ENCODE measurements around the gene RALGPS1. TPM values are rescaled to one million over a fixed set of nuclear protein-coding genes. Genes with fewer than 3 reads are reported as not detected.

RALGPS1 gene
- total and polyA plus RNA-seq, 2 of the 13 experiments (the other 11 are each of a cell fraction or from before 2014, with no cell fraction given) = 3.7 to 6.5 TPM

- peak; percentile 81 for TF ChIP-seq AHDC1 (CRISPR knock-in tag; IDR thresholded peaks at IDR 0.05; ENCODE audit: borderline replicate concordance)
- peak; percentile 2; the same call in 1 of the 2 replicates for TF ChIP-seq ZNF652 (CRISPR knock-in tag; IDR thresholded peaks at IDR 0.05; ENCODE audit: borderline replicate concordance, low read depth)
- no peak for TF ChIP-seq ATRX (CRISPR knock-in tag; IDR thresholded peaks at IDR 0.05; ENCODE audit: borderline replicate concordance)
- TF ChIP-seq ZNF800 (CRISPR knock-in tag; IDR thresholded peaks at IDR 0.05) = no peak
- 0 out of 2 replicates have a peak, but pooled peaks have one; percentile 30 for TF ChIP-seq SOX13 (IDR thresholded peaks at IDR 0.05)
- TF ChIP-seq SOX13 (CRISPR knock-in tag; conservative IDR thresholded peaks at IDR 0.05 in 1 of 2, IDR thresholded peaks at IDR 0.05 in 1 of 2) = no peak
- no peak for TF ChIP-seq ZNF607 (CRISPR knock-in tag; IDR thresholded peaks at IDR 0.05; ENCODE audit: borderline replicate concordance)
- TF ChIP-seq ZNF670 (CRISPR knock-in tag; IDR thresholded peaks at IDR 0.05; ENCODE audit: borderline replicate concordance) = 0 out of 2 replicates have a peak, but pooled peaks have one; percentile 54
- peak; percentile 44; the same call in 1 of the 2 replicates for TF ChIP-seq MEF2D (CRISPR knock-in tag; IDR thresholded peaks at IDR 0.05)
- no peak for TF ChIP-seq ZNF101 (CRISPR knock-in tag; IDR thresholded peaks at IDR 0.05; ENCODE audit: borderline replicate concordance, low read depth)
- TF ChIP-seq PPARG (CRISPR knock-in tag; conservative IDR thresholded peaks at IDR 0.05) = peak; percentile 97
- TF ChIP-seq CHD4 (IDR thresholded peaks at IDR 0.05; ENCODE audit: borderline replicate concordance, low read length) = no peak
- no peak for TF ChIP-seq CREB1 (IDR thresholded peaks at IDR 0.05)
- TF ChIP-seq CREB1 (CRISPR knock-in tag; IDR thresholded peaks at IDR 0.05) = no peak
- no peak for TF ChIP-seq ONECUT2 (CRISPR knock-in tag; IDR thresholded peaks at IDR 0.05)
- peak; percentile 26 for TF ChIP-seq NR2F6 (IDR thresholded peaks at IDR 0.05)
- TF ChIP-seq NR2F6 (CRISPR knock-in tag; IDR thresholded peaks at IDR 0.05) = no peak
- peak; percentile 37; the same call in 1 of the 2 replicates for TF ChIP-seq NFIC (IDR thresholded peaks at IDR 0.05; ENCODE audit: low read length)
- no peak for TF ChIP-seq ZNF816 (CRISPR knock-in tag; IDR thresholded peaks at IDR 0.05; ENCODE audit: borderline replicate concordance)
- TF ChIP-seq PREB (CRISPR knock-in tag; IDR thresholded peaks at IDR 0.05) = no peak
- peak; percentile 49; the same call in 1 of the 2 replicates for TF ChIP-seq HMG20A (CRISPR knock-in tag; IDR thresholded peaks at IDR 0.05; ENCODE audit: borderline replicate concordance)
- TF ChIP-seq ZNF564 (CRISPR knock-in tag; IDR thresholded peaks at IDR 0.05) = no peak
- no peak for TF ChIP-seq ZNF567 (CRISPR knock-in tag; IDR thresholded peaks at IDR 0.05; ENCODE audit: borderline replicate concordance)
- TF ChIP-seq ZBTB3 (CRISPR knock-in tag; IDR thresholded peaks at IDR 0.05; ENCODE audit: borderline replicate concordance, low read depth) = peak; percentile 92
Observed at GRCh38 chr9:127109212-127109711, 194.7 kb downstream of the RALGPS1 start (continued).

Data from HepG2 (cell line).